ENCODE results near the gene PTPRG.

The PTPRG gene

DNA sequence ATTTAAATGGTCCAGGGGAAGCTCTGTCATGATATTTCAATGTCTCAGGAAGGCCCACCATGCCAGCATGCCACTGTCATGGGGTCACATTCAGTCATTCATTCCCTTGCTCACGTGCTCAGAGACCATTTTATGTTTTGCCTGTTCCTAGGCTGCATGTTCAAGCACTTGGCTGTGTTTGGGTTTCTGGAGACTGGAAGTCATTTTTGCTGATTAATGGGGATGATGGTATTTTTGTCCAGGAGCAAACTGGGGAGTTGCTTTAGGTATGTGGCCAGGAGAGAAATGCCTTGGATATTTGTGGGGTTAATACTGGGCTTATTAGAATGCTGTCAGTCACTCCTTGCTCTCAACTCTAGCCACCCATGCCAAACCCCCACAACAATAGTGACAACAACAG lies 303.5 kb downstream of the PTPRG start:
- DNase-seq (ENCODE audit: low read depth in 2 of 2): no peak

GRCh38 chr3:61865466-61866152 lies 304.2 kb downstream of the PTPRG start:
- DNase-seq (ENCODE audit: low read depth in 2 of 2): no peak

DNA sequence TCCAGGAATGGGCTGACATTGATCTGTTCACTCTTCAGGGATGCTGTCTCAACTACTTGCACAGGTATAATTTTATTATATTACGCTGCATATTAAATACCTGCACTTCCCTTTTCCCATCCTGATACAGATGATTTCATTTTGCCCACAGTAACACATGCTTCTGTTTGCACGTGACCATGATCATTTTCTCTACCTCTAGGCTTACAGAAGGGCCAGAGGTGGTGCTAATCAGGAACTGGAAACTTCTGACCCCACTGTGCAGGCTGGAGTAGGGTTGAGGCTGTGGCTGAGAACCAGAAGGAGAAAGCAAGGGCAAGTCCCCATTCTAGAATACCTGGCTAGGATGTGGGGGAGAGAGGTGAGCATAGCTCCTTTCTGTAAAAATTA lies 304.8 kb downstream of the PTPRG start:
- no peak for DNase-seq (ENCODE audit: low read depth in 2 of 2)

- no peak for DNase-seq (ENCODE audit: low read depth in 2 of 2)
Observed at GRCh38 chr3:61866961-61867461, 305.6 kb downstream of the PTPRG start.

DNA sequence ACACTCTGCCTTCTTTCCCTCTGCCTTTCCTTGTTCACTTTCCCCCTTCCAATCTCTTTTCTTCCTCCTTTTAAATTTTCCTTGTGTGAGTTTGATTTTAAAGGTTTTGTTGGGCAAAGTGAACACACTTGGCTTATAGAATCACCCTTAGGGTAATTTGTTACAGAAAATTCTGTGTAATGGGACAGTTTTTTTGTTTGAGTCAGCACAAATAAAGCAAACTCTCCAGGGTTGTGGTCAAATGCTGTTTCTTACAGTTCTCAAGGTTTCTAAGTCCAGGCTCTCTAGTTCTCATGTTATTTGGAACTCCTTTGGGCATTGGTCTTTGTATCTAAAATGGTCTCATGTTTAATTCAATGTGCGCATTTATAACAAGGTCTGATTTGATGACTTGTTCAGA lies 307.1 kb downstream of the PTPRG start:
- DNase-seq (ENCODE audit: low read depth in 2 of 2): no peak

DNA sequence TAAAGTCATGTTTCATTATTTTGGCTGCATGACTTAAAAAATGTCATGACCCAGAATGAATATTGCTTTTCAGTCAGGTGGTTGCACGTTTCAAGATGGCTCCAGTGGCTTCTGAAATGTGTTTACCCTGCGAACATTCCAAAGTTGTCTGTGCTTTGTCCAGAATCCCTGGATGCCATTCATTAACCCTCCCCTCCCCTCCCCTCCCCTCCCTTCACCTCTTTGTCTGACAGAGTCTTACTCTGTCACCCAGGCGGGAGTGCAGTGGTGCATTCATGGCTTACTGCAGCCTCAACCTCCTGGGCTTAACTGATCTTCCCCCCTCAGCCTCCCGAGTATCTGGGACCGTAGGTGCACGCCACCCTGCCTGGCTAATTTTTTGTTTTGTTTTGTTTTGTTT lies 308.0 kb downstream of the PTPRG start:
- no peak for DNase-seq (ENCODE audit: low read depth in 2 of 2)

DNA sequence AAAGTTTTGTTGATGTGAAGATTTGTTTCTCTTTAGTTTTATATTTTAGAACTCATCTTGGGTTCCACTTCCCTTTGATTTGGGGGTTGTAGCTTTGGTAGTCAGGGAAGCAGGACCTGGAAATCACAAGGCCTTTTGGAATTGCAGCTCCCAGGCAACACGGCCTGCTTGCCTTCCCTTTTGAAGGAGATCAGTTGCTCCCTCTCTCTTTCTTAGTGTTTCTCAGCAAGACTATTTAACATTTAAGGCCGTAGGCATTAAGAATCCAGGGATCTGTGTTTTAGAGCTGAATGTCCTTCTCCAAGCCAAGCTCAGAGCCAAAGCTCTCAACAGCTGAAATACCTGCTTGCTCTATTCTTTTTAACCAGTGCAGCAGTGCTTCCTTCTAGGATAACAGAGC lies 310.3 kb downstream of the PTPRG start:
- DNase-seq (ENCODE audit: low read depth in 2 of 2): no peak

DNA sequence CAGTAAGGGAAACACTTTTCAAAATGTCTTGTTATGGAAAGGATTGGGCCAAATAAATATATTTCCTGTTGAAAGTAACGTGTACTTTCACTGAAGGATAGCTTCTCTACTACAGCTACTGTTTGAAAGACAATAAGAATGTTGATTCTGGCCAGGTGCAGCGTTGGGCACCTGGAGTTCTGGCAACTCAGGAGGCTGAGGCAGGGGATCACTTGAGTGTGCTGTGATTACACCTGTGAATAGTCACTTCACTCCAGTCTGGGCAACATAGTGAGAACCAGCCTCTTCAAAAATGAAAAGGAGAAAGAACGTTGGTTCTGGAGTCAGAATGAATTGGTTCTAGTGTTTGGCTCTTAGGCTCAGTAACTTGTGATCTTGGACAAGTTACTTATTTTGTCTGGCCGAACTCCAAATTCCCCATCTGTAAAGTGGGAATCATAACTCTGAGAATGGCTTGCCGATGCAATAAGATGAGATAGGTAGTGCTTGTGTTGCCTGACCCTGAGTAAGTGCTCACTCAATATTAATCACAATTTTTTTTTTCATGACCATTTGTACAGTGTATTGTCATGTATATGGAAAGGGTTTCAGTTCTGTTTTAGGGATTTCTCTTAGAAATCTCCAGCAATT lies 310.8 kb downstream of the PTPRG start:
- DNase-seq (ENCODE audit: low read depth in 2 of 2): no peak

DNA sequence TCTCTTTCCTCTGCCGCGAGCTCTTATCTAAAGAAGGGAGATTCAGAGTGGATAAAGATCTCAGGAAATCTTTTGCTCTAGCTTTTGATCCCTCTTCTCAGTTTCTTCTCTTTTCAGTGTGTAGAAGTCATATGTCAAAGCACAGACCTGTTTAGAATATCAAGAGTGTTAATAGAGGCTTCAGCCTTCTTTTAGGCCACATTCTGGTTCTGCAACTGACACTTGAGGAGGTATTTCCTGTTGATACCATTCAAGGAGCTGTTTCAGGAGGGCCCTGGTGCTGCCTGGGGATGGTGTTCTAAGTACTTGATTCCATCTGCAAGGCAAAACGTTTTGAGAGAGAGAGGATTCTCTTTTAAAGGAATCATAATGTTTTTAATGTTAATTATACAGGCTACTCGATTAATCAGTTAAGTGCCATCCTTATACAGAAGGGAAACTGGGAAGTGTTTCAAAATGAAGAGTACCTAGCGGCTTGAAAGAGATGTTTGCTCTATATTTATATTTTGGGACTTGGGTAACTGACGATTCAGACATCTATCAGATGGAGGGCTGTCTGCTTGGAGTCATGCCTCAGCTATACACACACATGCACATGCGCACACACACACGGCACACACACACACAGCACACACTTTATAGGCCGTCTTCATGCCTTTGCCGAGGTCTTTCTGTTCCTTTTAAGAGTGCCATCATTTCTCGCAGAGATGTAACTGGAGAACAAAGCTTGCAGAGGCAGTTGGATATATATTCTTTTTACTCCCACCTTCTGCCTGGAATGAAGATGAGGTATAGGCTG lies 313.9 kb downstream of the PTPRG start:
- no peak for DNase-seq (ENCODE audit: low read depth in 2 of 2)

DNA sequence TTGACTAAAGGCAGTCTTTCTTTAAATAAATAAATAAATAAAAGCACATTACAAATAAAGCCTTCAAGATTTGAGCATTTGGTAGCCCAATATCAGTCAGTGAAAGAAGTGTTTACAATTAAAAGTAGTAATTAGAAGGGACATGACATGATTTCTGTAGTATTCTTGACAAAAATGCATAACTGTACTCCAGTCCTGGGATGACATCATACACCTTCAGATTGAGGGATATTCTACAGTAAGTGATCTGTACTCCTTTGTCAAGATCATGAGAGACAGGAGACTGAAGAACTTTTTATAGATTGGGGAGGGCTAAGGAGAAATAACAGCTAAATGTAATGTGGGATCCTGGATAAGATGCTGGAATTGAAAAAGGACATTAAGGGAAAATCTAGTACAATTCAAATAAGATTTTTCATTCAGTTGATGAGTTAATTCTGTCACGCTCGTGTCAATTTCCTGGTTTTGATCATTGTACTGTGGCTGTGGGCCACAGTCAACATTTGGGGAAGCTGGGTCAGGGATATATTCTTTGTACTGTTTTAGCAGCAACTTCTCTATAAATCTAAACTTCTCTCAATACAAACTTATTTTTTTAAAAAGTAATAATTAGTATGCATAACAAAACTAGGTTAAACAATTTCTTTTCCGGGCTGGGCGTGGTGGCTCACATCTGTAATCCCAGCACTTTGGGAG lies 314.8 kb downstream of the PTPRG start:
- no peak for DNase-seq (ENCODE audit: low read depth in 2 of 2)

- DNase-seq (ENCODE audit: low read depth in 2 of 2): no peak
Observed at GRCh38 chr3:61876797-61877196, 315.4 kb downstream of the PTPRG start.

- no peak for DNase-seq (ENCODE audit: low read depth in 2 of 2)
Observed at GRCh38 chr3:61877359-61878138, 316.2 kb downstream of the PTPRG start.

DNA sequence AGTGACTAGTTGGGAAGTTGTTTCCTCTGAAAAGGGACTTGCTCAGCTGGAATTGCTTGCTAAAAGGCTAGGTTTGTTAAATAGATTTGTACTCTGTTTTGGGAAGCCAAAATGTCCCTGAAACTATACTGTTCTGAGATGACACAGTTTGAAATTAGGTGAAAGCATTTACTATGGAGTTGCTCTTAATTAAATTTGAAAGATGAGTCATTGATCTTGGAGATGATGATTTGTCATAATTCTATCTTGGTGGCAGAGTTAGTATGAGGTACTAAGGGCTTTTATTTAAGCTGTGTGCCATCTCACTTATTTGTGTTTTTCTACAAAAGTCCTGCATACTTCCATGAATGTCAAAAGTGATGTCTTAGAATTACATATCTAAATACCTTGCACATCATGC lies 320.9 kb downstream of the PTPRG start:
- no peak for DNase-seq (ENCODE audit: low read depth in 2 of 2)

DNA sequence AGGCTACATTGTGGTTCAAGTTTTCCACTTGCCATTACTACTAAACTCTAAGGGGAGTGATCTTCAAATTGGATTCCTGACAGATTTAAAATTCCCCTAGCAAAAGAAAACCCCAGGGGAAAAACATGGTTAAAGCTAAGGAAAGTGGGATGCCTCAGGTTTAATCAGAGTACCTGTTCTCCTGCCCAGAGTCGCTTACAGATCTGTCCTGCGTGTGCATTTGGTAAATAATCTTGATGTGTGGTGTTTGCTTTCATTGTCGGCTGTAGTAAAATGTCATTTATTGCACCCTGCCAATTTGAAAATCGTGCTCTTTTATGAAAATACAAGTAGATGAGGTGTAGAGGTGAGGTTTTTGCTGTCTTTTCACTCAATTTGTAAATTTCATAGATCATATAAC lies 323.4 kb downstream of the PTPRG start:
- DNase-seq (ENCODE audit: low read depth in 2 of 2): no peak

DNA sequence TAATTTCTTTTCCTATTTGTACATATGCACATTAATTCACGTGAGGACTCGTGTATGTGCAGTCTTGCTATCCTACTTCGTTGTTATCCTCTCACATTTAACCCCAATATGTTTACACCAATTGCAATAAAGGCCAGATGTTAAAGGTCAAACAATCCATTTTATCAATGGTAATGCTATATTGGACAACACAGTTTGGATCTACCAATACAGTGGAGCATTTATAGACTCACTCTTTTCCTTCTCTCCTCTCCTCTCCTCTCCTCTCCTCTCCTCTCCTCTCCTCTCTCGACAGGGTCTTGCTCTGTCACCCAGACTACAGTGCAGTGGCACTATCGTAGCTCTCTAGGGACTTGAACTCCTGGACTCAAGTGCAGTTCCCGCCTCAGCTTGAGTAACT lies 324.0 kb downstream of the PTPRG start:
- no peak for DNase-seq (ENCODE audit: low read depth in 2 of 2)

- DNase-seq (ENCODE audit: low read depth in 2 of 2): no peak
Observed at GRCh38 chr3:61887206-61887605, 325.8 kb downstream of the PTPRG start.

DNA sequence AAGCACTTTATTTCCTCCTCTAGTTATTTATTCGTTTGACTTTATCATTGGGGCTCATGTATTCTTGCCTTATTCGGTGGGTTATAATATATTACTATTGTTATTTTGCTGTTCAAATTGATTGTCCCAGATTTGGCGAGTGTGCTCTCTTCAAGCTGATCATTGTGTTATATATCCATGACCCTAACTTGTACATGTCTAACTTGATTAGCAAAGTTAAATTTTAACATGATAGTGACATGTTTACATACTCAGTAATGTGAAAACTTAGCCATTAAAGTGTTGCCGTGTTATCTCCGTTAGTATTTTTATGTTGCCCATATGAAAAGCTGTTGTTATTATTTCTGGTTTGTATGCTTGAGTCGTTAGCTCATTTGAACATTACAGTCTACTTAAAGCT lies 327.9 kb downstream of the PTPRG start:
- no peak for DNase-seq (ENCODE audit: low read depth in 2 of 2)

DNA sequence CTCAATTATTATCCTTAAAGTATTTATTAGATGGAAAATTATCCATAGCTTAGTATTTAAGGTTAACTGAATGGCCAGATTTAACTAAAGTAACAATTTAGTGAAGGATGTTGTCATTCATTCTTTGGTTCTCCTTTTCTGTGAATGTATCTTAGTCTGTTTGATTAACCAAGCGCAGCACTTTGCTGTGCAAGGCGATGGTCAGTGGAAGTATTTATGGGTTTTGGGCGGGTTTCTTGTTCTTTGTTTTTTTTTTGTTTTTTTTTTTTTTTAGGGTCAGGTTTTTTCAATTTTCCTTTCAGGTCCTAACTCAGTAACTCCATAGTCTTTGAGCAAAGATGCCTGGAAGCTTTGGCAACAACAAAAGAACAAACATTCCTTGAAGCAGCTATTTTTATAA lies 328.8 kb downstream of the PTPRG start:
- DNase-seq (ENCODE audit: low read depth in 2 of 2): no peak

- no peak for DNase-seq (ENCODE audit: low read depth in 2 of 2)
Observed at GRCh38 chr3:61890586-61890985, 329.2 kb downstream of the PTPRG start.

DNA sequence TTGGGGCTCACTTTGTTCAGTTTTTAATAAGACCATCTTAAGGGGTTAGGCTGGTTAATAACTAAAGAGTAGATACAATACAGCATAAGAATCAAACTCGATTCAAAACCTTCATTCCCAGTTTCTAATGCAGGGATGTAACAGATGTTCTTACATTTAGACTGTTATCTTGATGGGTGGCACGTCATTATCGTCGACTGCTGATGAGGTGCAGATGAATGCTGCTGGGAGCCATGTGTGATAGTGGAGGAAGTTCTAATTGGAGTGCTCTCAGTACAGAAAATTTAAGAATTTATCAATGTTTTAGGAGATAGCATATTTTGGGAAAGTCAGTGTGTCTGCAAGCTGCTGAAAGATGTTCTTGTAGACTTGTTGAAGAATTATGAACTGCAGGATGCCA lies 331.5 kb downstream of the PTPRG start:
- DNase-seq (ENCODE audit: low read depth in 2 of 2): no peak

DNA sequence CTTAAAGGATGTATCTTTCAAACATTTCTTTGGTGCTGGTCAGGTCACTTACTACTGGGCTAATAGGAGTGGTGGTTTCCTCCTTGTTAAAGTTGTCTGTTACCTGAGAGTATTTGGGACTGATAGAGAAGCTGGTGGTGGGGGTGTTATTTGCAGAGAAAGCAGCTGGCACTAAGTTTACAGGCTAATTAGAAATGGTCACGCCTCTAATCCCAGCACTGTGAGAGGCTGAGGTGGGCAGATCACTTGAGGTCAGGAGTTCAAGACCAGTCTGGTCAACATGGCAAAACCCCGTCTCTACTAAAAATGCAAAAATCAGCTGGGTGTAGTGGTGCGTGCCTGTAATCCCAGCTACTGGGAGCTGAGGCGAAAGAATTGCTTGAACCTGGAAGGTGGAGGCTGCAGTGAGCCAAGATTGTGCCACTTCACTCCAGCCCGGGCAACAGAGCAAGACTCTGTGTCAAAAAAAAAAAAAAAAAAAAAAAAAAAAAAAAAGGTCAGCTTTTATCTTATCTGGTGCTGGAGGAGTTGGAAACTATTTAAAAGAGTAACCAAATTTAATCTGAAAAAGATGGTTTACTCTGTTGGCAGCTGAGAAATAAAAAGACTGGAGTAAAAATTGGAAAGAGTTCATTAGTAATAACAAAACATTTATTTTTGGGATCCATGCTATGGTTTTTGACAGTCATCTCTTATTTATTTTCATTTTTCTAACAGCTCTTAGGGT lies 332.6 kb downstream of the PTPRG start:
- no peak for DNase-seq (ENCODE audit: low read depth in 2 of 2)

Measured in stimulated activated CD8-positive, alpha-beta memory T cell treated with anti-CD3 and anti-CD28 coated beads, Interleukin-15, amount 100 ng/mL, for 48 hours (primary cell).